Activated T-cell treated with anti-CD3 and anti-CD28 coated beads, Interleukin-2, amount 50 U/mL, for 48 hours (primary cell): ENCODE results near the gene TMPRSS11E.
"Not testable (repeated sequence)": the region's sequence is repeated elsewhere in the genome, so short reads cannot be mapped to it uniquely, and the experiment has no call there.

Experiments used
- DNase-seq, 2 experiments: peaks; one replicate each; pipeline ENCODE4 v3.0.0-alpha.2; 2020

TMPRSS11E gene

DNA sequence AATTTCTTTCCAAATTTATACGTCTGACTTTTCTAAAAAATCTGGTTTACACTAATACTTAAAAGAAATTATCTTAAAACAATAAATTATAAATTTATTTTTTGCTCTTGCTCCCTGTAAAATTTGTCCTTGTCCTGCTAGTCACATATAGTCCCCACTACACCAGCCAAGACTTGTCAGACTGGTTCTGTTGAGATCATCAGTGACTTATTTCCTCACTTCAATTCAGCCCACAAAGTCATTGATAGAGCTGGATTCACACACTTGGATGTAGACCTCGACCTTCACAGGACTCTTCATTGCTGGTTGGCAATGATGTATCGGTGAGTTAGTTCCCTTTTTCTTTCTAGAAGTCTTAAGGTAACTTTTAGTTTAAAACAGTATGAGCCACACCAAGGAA, at the start of gene TMPRSS11E:
Gene TMPRSS11E, plus strand, starts transcription at position 263 of the 400 bp plus-strand sequence. Its CDS starts 50 bp downstream, at position 313.
- DNase-seq = no peak

GRCh38 chr4:68399306-68399705, 48.0 kb upstream of the TMPRSS11E start:
- DNase-seq = no peak

DNA sequence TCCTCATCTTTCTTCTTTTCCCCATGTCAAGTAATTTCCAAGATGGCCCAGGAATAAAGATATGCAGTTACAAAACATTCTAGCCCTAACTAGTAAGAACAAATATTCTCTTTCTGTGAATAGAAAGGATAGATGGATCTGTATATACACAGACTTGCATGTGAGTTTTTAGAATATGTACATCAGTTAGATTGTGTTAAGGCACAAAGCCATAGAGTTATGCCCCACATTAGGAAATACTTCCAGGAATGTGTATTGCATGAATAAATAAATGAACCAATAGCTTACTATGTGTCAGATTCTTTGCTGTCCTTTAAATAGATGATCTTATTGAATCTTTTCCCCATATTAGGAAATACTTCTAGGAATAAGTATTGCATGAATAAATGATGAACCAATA, 46.0 kb upstream of the TMPRSS11E start:
- no peak for DNase-seq

GRCh38 chr4:68404153-68404552, 43.1 kb upstream of the TMPRSS11E start:
- DNase-seq = no peak

GRCh38 chr4:68405718-68406478, 41.4 kb upstream of the TMPRSS11E start:
- DNase-seq = not testable (repeated sequence)

DNA sequence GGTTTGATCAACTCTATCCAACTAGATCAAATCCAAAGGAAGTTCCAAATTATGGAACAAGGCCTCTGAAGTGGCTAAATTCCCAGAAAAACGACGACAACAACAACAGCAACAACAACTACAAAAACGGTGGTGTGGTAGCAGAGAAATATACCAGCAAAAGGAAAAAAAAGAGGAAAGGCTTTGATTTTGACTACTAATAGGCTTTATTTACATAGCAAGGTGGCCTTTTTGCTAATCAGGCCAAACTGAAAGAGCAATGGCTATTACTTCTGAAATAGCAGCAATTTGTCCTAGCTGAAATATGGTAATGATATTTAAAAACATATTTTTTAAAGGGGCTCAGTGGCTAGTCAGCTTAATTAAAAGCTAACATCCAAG, 40.8 kb upstream of the TMPRSS11E start:
- DNase-seq = no peak

GRCh38 chr4:68407015-68407867, 40.0 kb upstream of the TMPRSS11E start:
- not testable (repeated sequence) for DNase-seq

GRCh38 chr4:68407868-68408190, 39.4 kb upstream of the TMPRSS11E start:
- DNase-seq = no peak

GRCh38 chr4:68410149-68410548, 37.1 kb upstream of the TMPRSS11E start:
- no peak for DNase-seq

DNA sequence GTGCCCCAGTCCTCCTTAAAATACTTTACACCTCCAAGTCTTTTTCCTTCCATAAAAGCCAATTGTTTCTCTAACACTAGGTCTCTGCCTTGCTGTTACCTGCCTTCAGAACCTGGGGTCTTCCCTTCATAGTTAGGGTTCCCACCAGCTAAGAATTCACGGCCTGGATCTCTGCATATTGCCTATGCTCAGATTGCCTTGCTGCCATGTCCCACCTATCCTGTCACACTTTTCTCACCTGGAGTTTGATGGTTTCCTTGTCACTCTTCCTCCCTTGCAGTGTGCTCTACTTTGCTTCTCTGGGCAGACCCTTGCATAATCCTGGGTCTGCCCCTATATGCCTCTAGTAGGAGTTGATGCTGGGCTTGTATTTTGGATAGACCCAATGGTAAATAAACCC, 36.6 kb upstream of the TMPRSS11E start:
- no peak for DNase-seq

- DNase-seq = peak in 1 of 2 experiments; percentile 22
These were observed 35.2 kb upstream of the TMPRSS11E start for GRCh38 chr4:68412031-68412430.

DNA sequence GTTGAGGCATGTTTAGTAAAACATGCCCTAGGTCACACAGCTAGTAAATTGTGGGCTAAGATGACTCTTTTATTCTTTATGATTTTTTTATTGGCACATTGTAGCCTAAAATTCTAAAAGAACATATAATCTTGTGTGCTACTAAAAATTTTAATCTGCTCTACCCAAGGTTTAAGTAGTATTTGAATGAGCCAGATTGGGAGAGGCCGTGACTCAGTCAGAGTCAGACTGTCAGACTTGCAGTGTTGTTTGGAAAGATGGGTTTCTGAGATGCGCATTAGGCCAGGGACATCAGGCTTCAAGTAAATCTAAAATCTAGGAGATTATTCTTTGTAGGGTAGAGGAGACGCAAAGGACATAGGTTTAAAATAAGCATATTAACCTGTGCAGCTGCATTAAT, 30.7 kb upstream of the TMPRSS11E start:
- DNase-seq = no peak

GRCh38 chr4:68426516-68426915, 20.7 kb upstream of the TMPRSS11E start:
- DNase-seq = no peak

GRCh38 chr4:68430337-68430736, 16.9 kb upstream of the TMPRSS11E start:
- DNase-seq = no peak

- no peak for DNase-seq
These were observed 14.9 kb upstream of the TMPRSS11E start for GRCh38 chr4:68432320-68432719.

DNA sequence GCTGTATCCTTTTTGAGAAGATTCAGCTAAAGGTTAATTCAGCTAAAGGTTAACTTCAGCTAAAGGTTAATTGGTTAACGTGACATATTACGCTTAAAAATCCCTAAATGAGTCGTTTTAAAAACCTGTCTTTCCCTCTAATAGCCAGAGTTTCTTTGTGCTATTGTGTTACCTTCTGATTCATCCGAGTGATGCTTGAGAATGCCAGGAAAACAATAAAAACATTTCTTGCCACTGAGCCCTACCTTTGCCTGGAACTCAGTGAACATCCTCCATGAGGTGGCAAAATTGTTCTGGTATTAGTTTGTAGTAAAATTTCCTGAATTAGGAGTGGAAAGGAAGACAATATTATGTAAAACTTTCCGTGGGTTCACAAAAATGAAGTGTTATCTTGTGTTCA, 13.7 kb upstream of the TMPRSS11E start:
- DNase-seq = no peak

DNA sequence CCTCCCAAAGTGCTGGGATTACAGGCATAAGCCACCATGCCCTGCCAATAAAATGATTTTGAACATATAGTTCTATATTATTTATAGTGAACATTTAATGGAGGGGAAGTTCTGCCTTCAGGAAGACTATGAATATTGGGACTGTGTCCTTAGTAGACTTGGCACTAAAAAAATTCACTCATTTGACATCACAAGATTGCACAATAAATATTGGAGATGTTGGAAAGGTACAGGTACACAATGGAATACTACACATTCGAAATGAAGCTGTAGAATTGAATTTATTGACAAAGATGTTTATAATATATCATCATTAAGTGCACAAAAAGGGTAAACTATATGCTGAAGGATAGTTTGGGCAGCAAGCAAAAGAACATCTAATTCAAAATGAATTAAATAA, 13.0 kb upstream of the TMPRSS11E start:
- no peak for DNase-seq

- no peak for DNase-seq
These were observed 12.4 kb upstream of the TMPRSS11E start for GRCh38 chr4:68434836-68435235.

DNA sequence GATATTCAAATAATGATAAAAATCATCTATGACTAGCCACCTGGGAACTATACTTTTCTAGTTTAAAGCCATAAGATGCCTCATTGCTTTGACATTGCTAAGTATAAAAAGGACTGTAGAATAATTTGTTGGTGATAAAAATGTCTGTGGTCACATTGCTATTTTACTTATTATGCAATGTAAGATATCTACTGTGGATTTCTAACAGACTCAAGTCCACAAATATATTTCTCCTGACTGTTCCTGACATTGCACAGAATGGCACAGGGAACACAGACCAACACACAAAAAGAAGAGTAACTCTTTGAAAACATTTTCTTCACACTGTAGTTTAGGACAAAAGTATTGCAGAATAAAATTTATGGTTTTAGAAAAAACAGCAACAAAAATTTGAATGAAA, 2.2 kb upstream of the TMPRSS11E start:
- DNase-seq = no peak

GRCh38 chr4:68451246-68452211, 4.3 kb downstream of the TMPRSS11E start:
- DNase-seq = no peak

GRCh38 chr4:68460085-68460484, 12.8 kb downstream of the TMPRSS11E start:
- DNase-seq = no peak

DNA sequence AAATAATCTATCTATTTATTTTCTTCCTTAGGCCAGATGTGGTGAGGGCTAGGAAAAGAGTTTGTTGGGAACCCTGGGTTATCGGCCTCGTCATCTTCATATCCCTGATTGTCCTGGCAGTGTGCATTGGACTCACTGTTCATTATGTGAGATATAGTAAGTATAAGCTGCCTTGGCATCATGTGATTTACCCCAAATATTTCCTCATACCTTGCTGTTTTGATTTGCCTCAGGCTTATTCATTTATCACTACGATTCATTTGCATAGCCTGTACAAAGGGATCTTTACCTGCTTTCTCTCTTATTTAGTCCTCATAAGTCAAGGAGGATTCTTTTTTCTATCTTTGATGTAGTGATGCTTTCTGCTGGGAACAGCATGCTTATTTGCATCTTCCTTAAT, 14.5 kb downstream of the TMPRSS11E start:
- DNase-seq = no peak

DNA sequence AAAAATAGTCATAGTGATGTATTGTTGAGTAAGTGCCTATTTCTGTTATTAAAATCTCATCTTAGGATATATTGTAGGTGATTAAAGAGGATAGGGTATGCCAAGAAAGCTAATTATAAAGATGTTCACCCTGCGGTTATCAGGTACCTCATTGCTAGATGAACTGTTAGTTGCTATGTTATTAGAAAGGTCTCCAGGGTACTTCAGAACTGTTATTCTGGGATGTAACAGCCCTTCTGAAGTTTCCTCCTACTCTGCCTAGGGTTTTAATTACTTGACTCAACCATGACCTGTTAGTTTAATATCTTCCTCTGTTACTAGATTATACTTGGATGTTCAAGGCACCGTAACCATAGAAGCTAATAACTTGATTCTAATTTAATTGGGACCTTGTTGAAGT, 15.4 kb downstream of the TMPRSS11E start:
- DNase-seq = no peak
